ENCODE measurements around the gene GPR158. TPM values are rescaled to one million over a fixed set of nuclear protein-coding genes. Genes with fewer than 3 reads are reported as not detected.

GPR158 gene
- polyA plus RNA-seq, 5 donors, result 0.58 to 1.1 (median 0.85) TPM

GRCh38 chr10:25498645-25499044, 323.8 kb downstream of the GPR158 start:
- DNase-seq, result no peak

GRCh38 chr10:25501912-25502311, 327.1 kb downstream of the GPR158 start:
- no peak for DNase-seq

- no peak for DNase-seq
Observed at GRCh38 chr10:25502453-25502852, 327.7 kb downstream of the GPR158 start.

GRCh38 chr10:25504306-25504705, 329.5 kb downstream of the GPR158 start:
- no peak for DNase-seq

- DNase-seq, result no peak
Observed at GRCh38 chr10:25504838-25505237, 330.0 kb downstream of the GPR158 start.

- no peak for DNase-seq
Observed at GRCh38 chr10:25505466-25505865, 330.7 kb downstream of the GPR158 start.

GRCh38 chr10:25506821-25507335, 332.1 kb downstream of the GPR158 start:
- DNase-seq, result no peak

GRCh38 chr10:25508112-25508815, 333.5 kb downstream of the GPR158 start:
- peak; percentile 2 to 6 for DNase-seq

- no peak for DNase-seq
Observed at GRCh38 chr10:25509151-25509550, 334.4 kb downstream of the GPR158 start.

- DNase-seq, result no peak
Observed at GRCh38 chr10:25522294-25522693, 347.5 kb downstream of the GPR158 start.

- DNase-seq, result no peak
Observed at GRCh38 chr10:25522946-25523608, 348.3 kb downstream of the GPR158 start.

GRCh38 chr10:25530306-25530705, 355.5 kb downstream of the GPR158 start:
- DNase-seq, result no peak

- DNase-seq, result no peak
Observed at GRCh38 chr10:25531457-25532061, 356.8 kb downstream of the GPR158 start.

- no peak for DNase-seq
Observed at GRCh38 chr10:25532213-25532612, 357.4 kb downstream of the GPR158 start.

- DNase-seq, result no peak
Observed at GRCh38 chr10:25536027-25536426, 361.2 kb downstream of the GPR158 start.

GRCh38 chr10:25547382-25547781, 372.6 kb downstream of the GPR158 start:
- no peak for DNase-seq

- no peak for DNase-seq
Observed at GRCh38 chr10:25552283-25552919, 377.6 kb downstream of the GPR158 start.

GRCh38 chr10:25555865-25556264, 381.1 kb downstream of the GPR158 start:
- DNase-seq, result no peak

GRCh38 chr10:25556457-25556856, 381.7 kb downstream of the GPR158 start:
- peak; percentile 29 to 38 for DNase-seq

GRCh38 chr10:25557136-25557535, 382.3 kb downstream of the GPR158 start:
- no peak for DNase-seq

- no peak for DNase-seq
Observed at GRCh38 chr10:25561758-25562157, 387.0 kb downstream of the GPR158 start.

- DNase-seq, result no peak
Observed at GRCh38 chr10:25562547-25562946, 387.7 kb downstream of the GPR158 start.

Data from right lung (tissue), 5 donors.